HepG2 (cell line): Measurements from ENCODE around the gene P3H4. TPM values are rescaled to one million over a fixed set of nuclear protein-coding genes. Genes with fewer than 3 reads are reported as not detected.
A peak's percentile ranks its signal among the peaks of the same experiment; 100 is the strongest.

ENCODE experiments used
- AFF4 ChIP-seq: sonication (generic); formaldehyde crosslinking; IDR thresholded peaks from 2 replicates; pipeline ENCODE4 v1.4.0; 2020; ENCODE audit warnings: missing genetic modification reagents
- AKAP8 ChIP-seq: sonication (generic); formaldehyde crosslinking; IDR thresholded peaks from 2 replicates; pipeline ENCODE4 v1.5.1; 2020; ENCODE audit warnings: mild to moderate bottlenecking, missing genetic modification reagents
- IRF9 ChIP-seq: sonication (generic); formaldehyde crosslinking; IDR thresholded peaks from 2 replicates; pipeline ENCODE4 v1.8.0; 2022; ENCODE audit warnings: missing genetic modification reagents, mild to moderate bottlenecking, borderline replicate concordance
- POLR2AphosphoS5 ChIP-seq: IDR thresholded peaks from 2 replicates; pipeline ENCODE4 v1.6.1; 2012; ENCODE audit warnings: low read depth, low read length
- RBFOX2 ChIP-seq: fragments of 200-400 bp; formaldehyde crosslinking; IDR thresholded peaks from 2 replicates; pipeline ENCODE4 v1.6.1; 2017; ENCODE audit warnings: low read depth, mild to moderate bottlenecking, low read length
- RBM22 ChIP-seq: fragments of 200-400 bp; formaldehyde crosslinking; optimal IDR thresholded peaks from 2 replicates; pipeline ENCODE3; 2017; ENCODE audit warnings: mild to moderate bottlenecking, low read length, moderate library complexity
- TEAD2 ChIP-seq: sonication (generic); formaldehyde crosslinking; IDR thresholded peaks from 2 replicates; pipeline ENCODE4 v1.9.0; 2021; ENCODE audit warnings: missing genetic modification reagents
- TOE1 ChIP-seq: sonication (generic); formaldehyde crosslinking; IDR thresholded peaks from 2 replicates; pipeline ENCODE4 v1.4.0; 2020; ENCODE audit warnings: mild to moderate bottlenecking, missing genetic modification reagents
- ZBTB38 ChIP-seq: sonication (generic); formaldehyde crosslinking; IDR thresholded peaks from 2 replicates; pipeline ENCODE4 v1.5.1; 2020; ENCODE audit warnings: mild to moderate bottlenecking, missing genetic modification reagents
- ZEB1 ChIP-seq: IDR thresholded peaks from 2 replicates; pipeline ENCODE4 v1.6.1; 2012; ENCODE audit warnings: mild to moderate bottlenecking, low read depth, inconsistent platforms; ENCODE audit not compliant: insufficient replicate concordance
- ZFY ChIP-seq: sonication (generic); formaldehyde crosslinking; IDR thresholded peaks from 2 replicates; pipeline ENCODE4 v1.4.0; 2020; ENCODE audit warnings: missing genetic modification reagents
- ZNF264 ChIP-seq: sonication (generic); formaldehyde crosslinking; IDR thresholded peaks from 2 replicates; pipeline ENCODE4 v1.4.0; 2020; ENCODE audit warnings: missing genetic modification reagents
- polyA plus RNA-seq, 8 experiments: library from polyadenylated mRNA; depleted of rRNA in 3 of 8; stranded (reverse) in 7 of 8; unstranded in 1 of 8; fragments of >200 nt; fragmentation: Illumina TruSeq in 4 of 8; extraction: Trizol in 4 of 8; gene quantifications; 2 replicates each; pipeline versions ENCODE4 v1.2.1 to v1.2.3, GENCODE V29; 2011 to 2016; ENCODE audit warnings: low read depth in 4 of 8, missing spikeins in 1 of 8, mixed read lengths in 1 of 8; ENCODE audit not compliant: insufficient read depth in 1 of 8
- total RNA-seq, 5 experiments: library from RNA; depleted of rRNA; stranded (reverse); fragments of >200 nt; fragmentation: Illumina TruSeq; extraction: Trizol; gene quantifications; 2 replicates each; pipeline ENCODE4 v1.2.3, GENCODE V29; 2016; ENCODE audit warnings: low read depth in 1 of 5
- TF ChIP-seq, protein P1 (sequence below): sonication (generic); formaldehyde crosslinking; IDR thresholded peaks from 2 replicates; pipeline ENCODE4 v1.4.0; 2020; ENCODE audit warnings: missing genetic modification reagents
- TF ChIP-seq, protein P2 (sequence below): IDR thresholded peaks from 2 replicates; pipeline ENCODE4 v1.6.1; 2012; ENCODE audit warnings: inconsistent platforms
- TF ChIP-seq, protein P3 (sequence below): sonication (generic); formaldehyde crosslinking; IDR thresholded peaks from 2 replicates; pipeline ENCODE4 v1.5.1; 2020; ENCODE audit warnings: missing genetic modification reagents, mild to moderate bottlenecking, borderline replicate concordance
- TF ChIP-seq, protein P4 (sequence below): sonication (generic); formaldehyde crosslinking; IDR thresholded peaks from 2 replicates; pipeline ENCODE4 v1.9.0; 2022; ENCODE audit warnings: missing genetic modification reagents, mild to moderate bottlenecking, borderline replicate concordance

Gene P3H4
- total and polyA plus RNA-seq, 2 of the 13 experiments (the other 11 are each of a cell fraction or from before 2014, with no cell fraction given): 37.1 to 50.6 TPM

DNA sequence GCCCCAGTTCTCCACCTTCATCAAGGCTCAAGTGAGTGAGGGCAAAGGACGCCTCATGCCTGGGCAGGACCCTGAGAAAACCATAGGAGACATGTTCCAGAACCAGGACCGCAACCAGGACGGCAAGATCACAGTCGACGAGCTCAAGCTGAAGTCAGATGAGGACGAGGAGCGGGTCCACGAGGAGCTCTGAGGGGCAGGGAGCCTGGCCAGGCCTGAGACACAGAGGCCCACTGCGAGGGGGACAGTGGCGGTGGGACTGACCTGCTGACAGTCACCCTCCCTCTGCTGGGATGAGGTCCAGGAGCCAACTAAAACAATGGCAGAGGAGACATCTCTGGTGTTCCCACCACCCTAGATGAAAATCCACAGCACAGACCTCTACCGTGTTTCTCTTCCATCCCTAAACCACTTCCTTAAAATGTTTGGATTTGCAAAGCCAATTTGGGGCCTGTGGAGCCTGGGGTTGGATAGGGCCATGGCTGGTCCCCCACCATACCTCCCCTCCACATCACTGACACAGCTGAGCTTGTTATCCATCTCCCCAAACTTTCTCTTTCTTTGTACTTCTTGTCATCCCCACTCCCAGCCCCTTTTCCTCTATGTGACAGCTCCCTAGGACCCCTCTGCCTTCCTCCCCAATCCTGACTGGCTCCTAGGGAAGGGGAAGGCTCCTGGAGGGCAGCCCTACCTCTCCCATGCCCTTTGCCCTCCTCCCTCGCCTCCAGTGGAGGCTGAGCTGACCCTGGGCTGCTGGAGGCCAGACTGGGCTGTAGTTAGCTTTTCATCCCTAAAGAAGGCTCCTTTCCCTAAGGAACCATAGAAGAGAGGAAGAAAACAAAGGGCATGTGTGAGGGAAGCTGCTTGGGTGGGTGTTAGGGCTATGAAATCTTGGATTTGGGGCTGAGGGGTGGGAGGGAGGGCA lies 10.7 kb upstream of the P3H4 start (continued):
- TF ChIP-seq, protein P1, sequence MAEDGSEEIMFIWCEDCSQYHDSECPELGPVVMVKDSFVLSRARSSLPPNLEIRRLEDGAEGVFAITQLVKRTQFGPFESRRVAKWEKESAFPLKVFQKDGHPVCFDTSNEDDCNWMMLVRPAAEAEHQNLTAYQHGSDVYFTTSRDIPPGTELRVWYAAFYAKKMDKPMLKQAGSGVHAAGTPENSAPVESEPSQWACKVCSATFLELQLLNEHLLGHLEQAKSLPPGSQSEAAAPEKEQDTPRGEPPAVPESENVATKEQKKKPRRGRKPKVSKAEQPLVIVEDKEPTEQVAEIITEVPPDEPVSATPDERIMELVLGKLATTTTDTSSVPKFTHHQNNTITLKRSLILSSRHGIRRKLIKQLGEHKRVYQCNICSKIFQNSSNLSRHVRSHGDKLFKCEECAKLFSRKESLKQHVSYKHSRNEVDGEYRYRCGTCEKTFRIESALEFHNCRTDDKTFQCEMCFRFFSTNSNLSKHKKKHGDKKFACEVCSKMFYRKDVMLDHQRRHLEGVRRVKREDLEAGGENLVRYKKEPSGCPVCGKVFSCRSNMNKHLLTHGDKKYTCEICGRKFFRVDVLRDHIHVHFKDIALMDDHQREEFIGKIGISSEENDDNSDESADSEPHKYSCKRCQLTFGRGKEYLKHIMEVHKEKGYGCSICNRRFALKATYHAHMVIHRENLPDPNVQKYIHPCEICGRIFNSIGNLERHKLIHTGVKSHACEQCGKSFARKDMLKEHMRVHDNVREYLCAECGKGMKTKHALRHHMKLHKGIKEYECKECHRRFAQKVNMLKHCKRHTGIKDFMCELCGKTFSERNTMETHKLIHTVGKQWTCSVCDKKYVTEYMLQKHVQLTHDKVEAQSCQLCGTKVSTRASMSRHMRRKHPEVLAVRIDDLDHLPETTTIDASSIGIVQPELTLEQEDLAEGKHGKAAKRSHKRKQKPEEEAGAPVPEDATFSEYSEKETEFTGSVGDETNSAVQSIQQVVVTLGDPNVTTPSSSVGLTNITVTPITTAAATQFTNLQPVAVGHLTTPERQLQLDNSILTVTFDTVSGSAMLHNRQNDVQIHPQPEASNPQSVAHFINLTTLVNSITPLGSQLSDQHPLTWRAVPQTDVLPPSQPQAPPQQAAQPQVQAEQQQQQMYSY (CRISPR knock-in tag): no peak
- 0 out of 2 replicates have a peak, but pooled peaks have one; percentile 19 for TF ChIP-seq RBFOX2
- TF ChIP-seq TEAD2 (CRISPR knock-in tag): no peak
- peak; percentile 53 for TF ChIP-seq RBM22
- 0 out of 2 replicates have a peak, but pooled peaks have one; percentile 71 for TF ChIP-seq AKAP8 (CRISPR knock-in tag)
- peak; percentile 56 for TF ChIP-seq ZBTB38 (CRISPR knock-in tag)
- no peak for TF ChIP-seq TOE1
- peak; percentile 59; the same call in 1 of the 2 replicates for TF ChIP-seq IRF9 (CRISPR knock-in tag)
- TF ChIP-seq POLR2AphosphoS5: peak; percentile 42
- TF ChIP-seq, protein P2, sequence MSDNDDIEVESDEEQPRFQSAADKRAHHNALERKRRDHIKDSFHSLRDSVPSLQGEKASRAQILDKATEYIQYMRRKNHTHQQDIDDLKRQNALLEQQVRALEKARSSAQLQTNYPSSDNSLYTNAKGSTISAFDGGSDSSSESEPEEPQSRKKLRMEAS: no peak; the same call in 1 of the 2 replicates
- TF ChIP-seq, protein P3, sequence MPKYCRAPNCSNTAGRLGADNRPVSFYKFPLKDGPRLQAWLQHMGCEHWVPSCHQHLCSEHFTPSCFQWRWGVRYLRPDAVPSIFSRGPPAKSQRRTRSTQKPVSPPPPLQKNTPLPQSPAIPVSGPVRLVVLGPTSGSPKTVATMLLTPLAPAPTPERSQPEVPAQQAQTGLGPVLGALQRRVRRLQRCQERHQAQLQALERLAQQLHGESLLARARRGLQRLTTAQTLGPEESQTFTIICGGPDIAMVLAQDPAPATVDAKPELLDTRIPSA (CRISPR knock-in tag): no peak
- TF ChIP-seq ZFY (CRISPR knock-in tag): 0 out of 2 replicates have a peak, but pooled peaks have one; percentile 20
- TF ChIP-seq ZNF264 (CRISPR knock-in tag): no peak
- TF ChIP-seq, protein P4, sequence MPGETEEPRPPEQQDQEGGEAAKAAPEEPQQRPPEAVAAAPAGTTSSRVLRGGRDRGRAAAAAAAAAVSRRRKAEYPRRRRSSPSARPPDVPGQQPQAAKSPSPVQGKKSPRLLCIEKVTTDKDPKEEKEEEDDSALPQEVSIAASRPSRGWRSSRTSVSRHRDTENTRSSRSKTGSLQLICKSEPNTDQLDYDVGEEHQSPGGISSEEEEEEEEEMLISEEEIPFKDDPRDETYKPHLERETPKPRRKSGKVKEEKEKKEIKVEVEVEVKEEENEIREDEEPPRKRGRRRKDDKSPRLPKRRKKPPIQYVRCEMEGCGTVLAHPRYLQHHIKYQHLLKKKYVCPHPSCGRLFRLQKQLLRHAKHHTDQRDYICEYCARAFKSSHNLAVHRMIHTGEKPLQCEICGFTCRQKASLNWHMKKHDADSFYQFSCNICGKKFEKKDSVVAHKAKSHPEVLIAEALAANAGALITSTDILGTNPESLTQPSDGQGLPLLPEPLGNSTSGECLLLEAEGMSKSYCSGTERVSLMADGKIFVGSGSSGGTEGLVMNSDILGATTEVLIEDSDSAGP (CRISPR knock-in tag): 0 out of 2 replicates have a peak, but pooled peaks have one; percentile 11
- TF ChIP-seq ZEB1: peak; percentile 23
- no peak for TF ChIP-seq AFF4 (CRISPR knock-in tag)
